Measurements from ENCODE around the gene EPB41. TPM values are rescaled to one million over a fixed set of nuclear protein-coding genes. Genes with fewer than 3 reads are reported as not detected.

The EPB41 gene
- total RNA-seq, 4 donors from 2014 or later, result 16.7 to 30.8 (median 21.7) TPM

DNA sequence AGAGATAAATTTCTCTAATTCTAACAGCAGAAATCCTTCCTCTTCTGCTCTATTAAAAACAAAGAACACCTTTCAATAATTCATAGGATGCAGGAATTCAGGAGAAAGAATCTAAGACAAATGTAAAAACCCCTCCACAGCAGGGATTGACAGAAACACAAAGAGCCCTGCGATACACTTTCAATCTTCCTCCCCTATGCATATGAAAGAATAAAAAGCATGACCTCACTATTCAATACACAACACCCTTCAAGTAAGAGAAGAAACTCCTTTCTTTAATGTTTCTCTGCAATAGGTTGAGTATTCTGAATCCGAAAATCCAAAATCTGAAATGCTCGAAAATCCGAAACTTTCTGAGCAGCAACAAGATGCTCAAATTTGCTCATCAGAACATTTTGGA lies 250.2 kb downstream of the EPB41 start:
- H3K4me1 ChIP-seq, result peaks cover 0 to 91% (median 7%) of the 10 kb centered on the region in 3 donors
- no peak for TF ChIP-seq POLR2AphosphoS5 (IDR thresholded peaks at IDR 0.05)
- TF ChIP-seq POLR2A (IDR thresholded peaks at IDR 0.05), result no peak
- TF ChIP-seq, protein P1, sequence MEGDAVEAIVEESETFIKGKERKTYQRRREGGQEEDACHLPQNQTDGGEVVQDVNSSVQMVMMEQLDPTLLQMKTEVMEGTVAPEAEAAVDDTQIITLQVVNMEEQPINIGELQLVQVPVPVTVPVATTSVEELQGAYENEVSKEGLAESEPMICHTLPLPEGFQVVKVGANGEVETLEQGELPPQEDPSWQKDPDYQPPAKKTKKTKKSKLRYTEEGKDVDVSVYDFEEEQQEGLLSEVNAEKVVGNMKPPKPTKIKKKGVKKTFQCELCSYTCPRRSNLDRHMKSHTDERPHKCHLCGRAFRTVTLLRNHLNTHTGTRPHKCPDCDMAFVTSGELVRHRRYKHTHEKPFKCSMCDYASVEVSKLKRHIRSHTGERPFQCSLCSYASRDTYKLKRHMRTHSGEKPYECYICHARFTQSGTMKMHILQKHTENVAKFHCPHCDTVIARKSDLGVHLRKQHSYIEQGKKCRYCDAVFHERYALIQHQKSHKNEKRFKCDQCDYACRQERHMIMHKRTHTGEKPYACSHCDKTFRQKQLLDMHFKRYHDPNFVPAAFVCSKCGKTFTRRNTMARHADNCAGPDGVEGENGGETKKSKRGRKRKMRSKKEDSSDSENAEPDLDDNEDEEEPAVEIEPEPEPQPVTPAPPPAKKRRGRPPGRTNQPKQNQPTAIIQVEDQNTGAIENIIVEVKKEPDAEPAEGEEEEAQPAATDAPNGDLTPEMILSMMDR (IDR thresholded peaks at IDR 0.05), result no peak
- ATAC-seq, result no peak
- peaks cover 0 to 50% of the 10 kb centered on the region in 2 donors for H3K36me3 ChIP-seq
- WGBS, 2 donors (ENCODE audit: low coverage in 1 of 2), result 65 to 89% methylated on average over 4 of the region's 4 CpGs
- H3K27ac ChIP-seq, result no peak overlapping the region
- H3K9me3 ChIP-seq, result no peaks in the 10 kb centered on the region
- no peaks in the 10 kb centered on the region for H3K27me3 ChIP-seq
- H3K4me3 ChIP-seq, result no peak overlapping the region

- no peak overlapping the region for H3K4me3 ChIP-seq
- no peaks in the 10 kb centered on the region for H3K27me3 ChIP-seq
- H3K36me3 ChIP-seq, result peaks cover 0 to 39% of the 10 kb centered on the region in 2 donors
- H3K9me3 ChIP-seq, result no peaks in the 10 kb centered on the region
- H3K27ac ChIP-seq, result no peak overlapping the region
- peaks cover 7 to 91% (median 19%) of the 10 kb centered on the region in 3 donors for H3K4me1 ChIP-seq
- TF ChIP-seq POLR2A (IDR thresholded peaks at IDR 0.05) (no peak), POLR2AphosphoS5 (IDR thresholded peaks at IDR 0.05) (no peak), EP300 (IDR thresholded peaks at IDR 0.05) (no peak)
- TF ChIP-seq, protein P1 (IDR thresholded peaks at IDR 0.05), result no peak
- ATAC-seq, result no peak
- WGBS, 2 donors (ENCODE audit: low coverage in 1 of 2), result 57 to 60% methylated on average over 5 to 8 of the region's 9 CpGs
Measured at GRCh38 chr1:29166291-29166878, 252.0 kb downstream of the EPB41 start.

GRCh38 chr1:29167904-29168303 lies 253.5 kb downstream of the EPB41 start:
- Histone ChIP-seq H3K36me3 (peaks cover 0 to 39% of the 10 kb centered on the region in 2 donors), H3K27ac (no peak overlapping the region), H3K27me3 (no peaks in the 10 kb centered on the region), H3K9me3 (no peaks in the 10 kb centered on the region), H3K4me1 (peaks cover 9 to 89% (median 14%) of the 10 kb centered on the region in 3 donors), H3K4me3 (no peak overlapping the region)
- WGBS, 2 donors (ENCODE audit: low coverage in 1 of 2), result 96 to 98% methylated on average over 8 to 9 of the region's 9 CpGs
- ATAC-seq, result no peak
- TF ChIP-seq POLR2A (IDR thresholded peaks at IDR 0.05), result no peak
- TF ChIP-seq EP300 (IDR thresholded peaks at IDR 0.05), result no peak
- TF ChIP-seq, protein P1 (IDR thresholded peaks at IDR 0.05), result no peak
- TF ChIP-seq POLR2AphosphoS5 (IDR thresholded peaks at IDR 0.05), result no peak

Small RNA genes lying within 50 kb of the gene (small RNA-seq; reads per million reads assigned to genes)
- gene RF00017, result 0 reads per million in 4 donors
- gene RF00019, result 0 reads per million in 4 donors

Other genes with a start within 250 kb of the EPB41 start
- gene GMEB1, start 245.8 kb upstream of the EPB41 start, total RNA-seq, result 10 to 100 TPM in 2 of 4 donors, 1 to 10 TPM in 2; 6.0 to 14.3 (median 10.0) TPM
- gene YTHDF2, start 177.6 kb upstream of the EPB41 start, total RNA-seq, result 10 to 100 TPM; 40.7 to 48.6 (median 44.4) TPM
- under 1 TPM in 3 of 4 donors, not detected in 1; 0.08 to 0.16 (median 0.13) TPM for gene OPRD1, start 102.4 kb upstream of the EPB41 start, total RNA-seq
- gene TMEM200B, start 209.3 kb downstream of the EPB41 start, total RNA-seq, result 10 to 100 TPM; 22.6 to 39.7 (median 30.7) TPM